Activated T-cell treated with anti-CD3 and anti-CD28 coated beads, Interleukin-2, amount 50 U/mL, for 4 hours (primary cell): ENCODE data around the gene NME7. TPM values are rescaled to one million over a fixed set of nuclear protein-coding genes. Genes with fewer than 3 reads are reported as not detected.

ENCODE experiments used
- ATAC-seq, 2 donors: fragments of 200-7000 bp; cut with Tn5 transposase; one replicate each; pipeline ENCODE4 v1.10.0; 2021
- DNase-seq: peaks from one replicate; pipeline ENCODE4 v3.0.0-alpha.2; 2020
- H3K27me3 Mint-ChIP-seq: one replicate; pipeline ENCODE4 v1.8.0; 2021; ENCODE audit warnings: low read depth, mixed read lengths
- H3K36me3 Mint-ChIP-seq: one replicate; pipeline ENCODE4 v1.8.0; 2022; ENCODE audit warnings: mixed read lengths; ENCODE audit not compliant: insufficient read depth
- H3K4me1 Mint-ChIP-seq: one replicate; pipeline ENCODE4 v1.8.0; 2021; ENCODE audit warnings: low read depth, mixed read lengths
- H3K4me3 Mint-ChIP-seq: one replicate; pipeline ENCODE4 v1.8.0; 2021; ENCODE audit warnings: mild to moderate bottlenecking, moderate library complexity, mixed read lengths
- H3K9me3 Mint-ChIP-seq: one replicate; pipeline ENCODE4 v1.8.0; 2021; ENCODE audit warnings: mixed read lengths
- total RNA-seq, 3 donors: library from RNA; stranded (reverse); gene quantifications; one replicate each; pipeline ENCODE4 v1.2.1, GENCODE V29; 2021

The NME7 gene
- total RNA-seq, 3 donors from 2014 or later: 9.0 to 18.5 (median 11.7) TPM

DNA sequence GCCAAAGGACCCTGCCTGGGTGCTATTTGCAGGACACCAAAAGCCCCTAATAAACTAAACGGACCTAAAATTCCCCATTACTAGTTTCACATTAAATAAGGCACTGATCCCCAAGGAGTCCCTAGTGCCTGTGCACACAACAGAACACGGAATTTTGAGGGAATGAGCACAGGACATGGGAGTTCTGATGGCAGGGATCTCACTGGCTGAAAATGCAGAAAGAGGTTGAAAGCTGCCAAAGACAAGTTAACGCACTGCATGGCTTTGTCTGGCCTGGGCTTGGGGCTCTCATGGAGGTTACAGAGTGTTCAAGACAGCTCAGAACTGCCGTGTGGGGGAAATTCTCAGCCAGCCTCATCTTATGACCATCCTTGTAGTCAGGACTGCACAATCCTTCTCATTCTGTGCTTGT is 276.7 kb downstream of the NME7 start:
- peaks cover 9% of the 10 kb centered on the region for H3K27me3 Mint-ChIP-seq
- H3K4me1 Mint-ChIP-seq: peaks cover 16% of the 10 kb centered on the region
- no peaks in the 10 kb centered on the region for H3K36me3 Mint-ChIP-seq
- no peak overlapping the region for H3K4me3 Mint-ChIP-seq
- no peaks in the 10 kb centered on the region for H3K9me3 Mint-ChIP-seq
- ATAC-seq (peak; percentile 17 to 18), DNase-seq (no peak)

DNA sequence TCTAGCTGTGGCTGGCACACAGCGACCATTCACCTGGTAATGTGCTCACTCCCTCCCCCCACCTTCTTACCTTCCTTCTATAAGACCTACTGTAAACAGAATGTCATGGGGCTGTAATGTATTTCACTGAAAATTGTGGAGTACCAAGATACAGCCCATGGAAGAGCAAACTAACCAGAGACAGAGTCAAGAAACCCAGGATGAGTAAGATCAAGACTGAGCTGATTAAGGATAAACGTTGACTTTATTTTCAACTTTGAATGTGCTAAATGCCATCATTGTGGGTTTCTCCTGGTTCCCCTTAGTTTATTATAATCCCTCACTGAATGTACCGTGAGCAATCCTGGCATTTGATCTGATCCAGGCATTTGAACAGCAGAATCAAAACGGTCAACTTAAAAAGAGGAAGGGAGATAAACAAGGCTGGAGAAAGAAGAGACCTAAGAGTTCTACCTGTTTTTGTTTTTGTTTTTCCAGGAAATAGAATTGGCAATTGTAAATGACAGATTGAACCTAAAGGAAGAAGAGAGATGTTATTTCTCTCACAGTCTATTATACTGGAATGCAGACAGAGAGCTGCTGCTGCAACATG is 277.2 kb downstream of the NME7 start:
- Mint-ChIP-seq H3K4me3 (no peak overlapping the region), H3K27me3 (peaks cover 7% of the 10 kb centered on the region), H3K36me3 (no peaks in the 10 kb centered on the region), H3K4me1 (peaks cover 16% of the 10 kb centered on the region), H3K9me3 (no peaks in the 10 kb centered on the region)
- ATAC-seq (no peak), DNase-seq (no peak)

DNA sequence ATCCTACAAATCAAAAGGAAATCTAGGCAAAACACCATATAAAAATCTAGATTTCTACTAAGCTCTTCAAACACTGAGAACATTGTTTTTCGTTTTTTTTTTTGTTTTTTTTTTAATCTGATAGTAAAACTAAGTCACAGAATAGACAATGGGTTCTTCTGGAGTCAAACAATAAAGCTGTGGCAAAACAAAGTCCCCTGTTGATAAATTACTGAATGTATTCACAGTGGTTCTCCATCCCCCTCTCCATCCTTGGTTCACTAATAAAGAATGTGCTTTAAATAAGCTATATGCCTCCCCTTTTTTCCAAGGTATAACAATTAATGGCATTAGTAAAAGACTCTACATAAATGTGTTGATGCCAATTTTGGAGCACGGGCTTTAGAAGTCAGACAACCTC is 277.8 kb downstream of the NME7 start:
- no peaks in the 10 kb centered on the region for H3K9me3 Mint-ChIP-seq
- no peak overlapping the region for H3K4me3 Mint-ChIP-seq
- no peaks in the 10 kb centered on the region for H3K36me3 Mint-ChIP-seq
- peaks cover 16% of the 10 kb centered on the region for H3K4me1 Mint-ChIP-seq
- no peak for DNase-seq
- no peak for ATAC-seq
- peaks cover 7% of the 10 kb centered on the region for H3K27me3 Mint-ChIP-seq

DNA sequence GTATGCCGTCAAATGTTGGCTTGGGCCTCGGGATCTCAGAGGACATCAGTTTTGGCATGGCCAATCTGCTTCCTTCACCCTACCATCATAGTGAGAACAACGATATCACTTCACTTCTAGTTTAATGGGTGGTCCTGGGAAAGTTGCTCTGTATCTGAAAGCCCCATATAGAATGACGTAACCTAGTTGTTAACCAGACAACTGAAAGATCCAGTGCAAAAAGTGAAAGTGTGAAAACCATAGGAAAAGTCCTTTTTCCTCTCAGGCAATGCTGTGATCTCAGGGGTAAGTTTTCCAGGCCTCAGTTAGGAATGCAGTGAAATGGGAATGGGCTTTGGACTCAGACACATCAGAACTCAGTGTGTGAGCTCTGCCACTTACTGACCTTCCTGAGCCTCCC is 279.7 kb downstream of the NME7 start:
- Mint-ChIP-seq H3K36me3 (no peaks in the 10 kb centered on the region), H3K4me1 (peaks cover 14% of the 10 kb centered on the region), H3K27me3 (peaks cover 3% of the 10 kb centered on the region), H3K9me3 (no peaks in the 10 kb centered on the region), H3K4me3 (no peak overlapping the region)
- DNase-seq: no peak
- no peak for ATAC-seq

DNA sequence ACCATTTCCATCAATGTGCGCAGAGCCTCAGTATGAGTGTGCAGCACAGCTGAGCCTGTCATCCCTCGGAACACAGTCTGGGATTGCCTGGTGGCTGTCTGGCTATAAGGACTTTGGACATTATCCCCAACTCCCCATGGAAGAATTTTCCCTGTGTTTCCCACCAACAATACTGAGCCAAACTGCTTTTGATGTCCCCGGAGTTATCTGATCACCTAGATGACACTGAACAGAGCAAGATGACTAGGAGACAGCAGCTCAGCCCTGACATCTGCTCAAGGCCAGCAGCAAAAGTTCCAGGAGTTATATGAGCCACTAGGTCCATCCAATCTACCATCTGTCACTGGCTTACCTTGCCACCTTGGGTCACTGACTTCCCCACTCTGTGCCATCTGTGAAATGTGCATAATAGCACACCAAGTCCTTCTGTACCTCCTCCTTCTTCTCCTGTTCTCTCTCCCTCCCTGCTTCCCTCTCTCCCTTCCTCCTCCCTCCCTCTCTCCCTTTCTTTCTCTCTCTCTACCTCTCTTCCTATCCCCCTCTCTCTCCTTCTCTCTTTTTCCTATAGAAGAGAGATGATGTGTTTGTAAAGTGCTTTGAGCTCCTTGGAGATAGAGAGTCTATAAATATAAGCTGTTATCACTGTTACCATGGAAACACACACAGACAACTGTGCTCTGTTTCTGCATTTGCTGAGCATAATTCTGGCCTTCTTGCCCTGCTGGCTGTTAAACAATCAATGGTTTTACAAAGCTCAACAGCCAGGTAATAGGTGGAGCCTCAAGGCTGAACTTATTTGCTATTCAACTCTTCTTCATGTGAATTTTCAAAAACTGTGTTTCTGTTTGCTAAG is 280.8 kb downstream of the NME7 start:
- H3K27me3 Mint-ChIP-seq: peaks cover 3% of the 10 kb centered on the region
- H3K9me3 Mint-ChIP-seq: no peaks in the 10 kb centered on the region
- H3K4me1 Mint-ChIP-seq: peaks cover 14% of the 10 kb centered on the region
- no peaks in the 10 kb centered on the region for H3K36me3 Mint-ChIP-seq
- no peak overlapping the region for H3K4me3 Mint-ChIP-seq
- ATAC-seq (no peak), DNase-seq (no peak)

DNA sequence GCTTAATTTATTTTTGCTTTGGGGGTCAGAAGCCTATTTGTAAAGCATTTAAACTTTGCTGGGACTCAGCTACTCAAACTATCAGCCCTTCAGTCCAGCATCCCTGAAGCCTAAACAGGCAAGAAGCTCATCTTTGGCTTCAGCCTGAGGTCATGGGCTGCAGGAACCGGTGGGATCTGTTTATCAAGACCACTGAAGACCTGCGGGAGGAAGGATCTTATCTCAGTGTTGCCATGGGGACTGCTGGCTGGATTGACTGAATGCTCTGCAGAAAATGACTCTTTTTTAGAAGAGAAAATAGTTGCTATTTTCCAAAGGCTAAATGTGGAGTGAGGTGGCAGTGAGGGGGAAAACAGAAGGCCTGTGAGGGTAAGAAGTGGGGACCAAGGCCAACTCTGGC is 281.7 kb downstream of the NME7 start:
- Mint-ChIP-seq H3K27me3 (peaks cover 3% of the 10 kb centered on the region), H3K4me3 (no peak overlapping the region), H3K4me1 (peaks cover 14% of the 10 kb centered on the region), H3K36me3 (no peaks in the 10 kb centered on the region), H3K9me3 (no peaks in the 10 kb centered on the region)
- no peak for ATAC-seq
- no peak for DNase-seq

Other genes with a start within 250 kb of the NME7 start
- 10 to 100 TPM in 2 of 3 donors, 1 to 10 TPM in 1; 7.2 to 11.2 (median 10.9) TPM for gene BLZF1, start 398 bp upstream of the NME7 start, total RNA-seq
- gene CCDC181, start 59.7 kb upstream of the NME7 start, total RNA-seq: under 1 TPM; 0.16 to 0.43 (median 0.16) TPM
- 10 to 100 TPM in 2 of 3 donors, 1 to 10 TPM in 1; 9.1 to 13.5 (median 12.0) TPM for gene SLC19A2, start 118.1 kb upstream of the NME7 start, total RNA-seq
- 100 to 1,000 TPM in 2 of 3 donors, 10 to 100 TPM in 1; 69.1 to 151 (median 149) TPM for gene F5, start 218.7 kb upstream of the NME7 start, total RNA-seq